Stimulated activated naive CD8-positive, alpha-beta T cell treated with anti-CD3 and anti-CD28 coated beads, Interleukin-15, Interleukin-2, amounts not matched to agents 100 ng/mL and 50 ng/mL, for 24 hours (primary cell): ENCODE data around the gene IKBKE.

ENCODE experiments used
- H3K27ac Mint-ChIP-seq: one replicate; pipeline ENCODE4 v1.8.0; 2021; ENCODE audit warnings: mild to moderate bottlenecking, mixed read lengths
- H3K27me3 Mint-ChIP-seq: one replicate; pipeline ENCODE4 v1.8.0; 2021; ENCODE audit warnings: mixed read lengths
- H3K36me3 Mint-ChIP-seq: one replicate; pipeline ENCODE4 v1.8.0; 2021; ENCODE audit warnings: low read depth, mixed read lengths
- H3K4me1 Mint-ChIP-seq: one replicate; pipeline ENCODE4 v1.8.0; 2021; ENCODE audit warnings: low read depth, mixed read lengths
- H3K4me3 Mint-ChIP-seq: one replicate; pipeline ENCODE4 v1.8.0; 2021; ENCODE audit warnings: mild to moderate bottlenecking, mixed read lengths
- H3K9me3 Mint-ChIP-seq: one replicate; pipeline ENCODE4 v1.8.0; 2021; ENCODE audit warnings: mixed read lengths

IKBKE gene

GRCh38 chr1:206492589-206492988, 22.3 kb downstream of the IKBKE start:
- Mint-ChIP-seq H3K36me3 (peaks cover 32% of the 10 kb centered on the region), H3K27me3 (no peaks in the 10 kb centered on the region), H3K27ac (no peak overlapping the region), H3K9me3 (no peaks in the 10 kb centered on the region), H3K4me1 (peaks cover 25% of the 10 kb centered on the region), H3K4me3 (no peak overlapping the region)

- Mint-ChIP-seq H3K27me3 (no peaks in the 10 kb centered on the region), H3K36me3 (peaks cover 33% of the 10 kb centered on the region), H3K27ac (no peak overlapping the region), H3K4me3 (no peak overlapping the region), H3K9me3 (no peaks in the 10 kb centered on the region), H3K4me1 (peaks cover 25% of the 10 kb centered on the region)
Observed at GRCh38 chr1:206493279-206493678, 23.0 kb downstream of the IKBKE start.

- no peak overlapping the region for H3K27ac Mint-ChIP-seq
- no peaks in the 10 kb centered on the region for H3K9me3 Mint-ChIP-seq
- H3K4me3 Mint-ChIP-seq = no peak overlapping the region
- peaks cover 41% of the 10 kb centered on the region for H3K36me3 Mint-ChIP-seq
- H3K27me3 Mint-ChIP-seq = no peaks in the 10 kb centered on the region
- peaks cover 25% of the 10 kb centered on the region for H3K4me1 Mint-ChIP-seq
Observed at GRCh38 chr1:206495011-206495461, 24.8 kb downstream of the IKBKE start.

- Mint-ChIP-seq H3K27ac (no peak overlapping the region), H3K4me1 (peaks cover 25% of the 10 kb centered on the region), H3K27me3 (no peaks in the 10 kb centered on the region), H3K4me3 (no peak overlapping the region), H3K36me3 (peaks cover 41% of the 10 kb centered on the region), H3K9me3 (no peaks in the 10 kb centered on the region)
Observed at GRCh38 chr1:206495493-206496046, 25.3 kb downstream of the IKBKE start.

GRCh38 chr1:206496131-206496793, 26.0 kb downstream of the IKBKE start:
- Mint-ChIP-seq H3K27me3 (no peaks in the 10 kb centered on the region), H3K27ac (peak overlapping the region; percentile 77), H3K4me1 (peaks cover 29% of the 10 kb centered on the region), H3K9me3 (no peaks in the 10 kb centered on the region), H3K4me3 (no peak overlapping the region), H3K36me3 (peaks cover 34% of the 10 kb centered on the region)

- H3K9me3 Mint-ChIP-seq = no peaks in the 10 kb centered on the region
- peaks cover 25% of the 10 kb centered on the region for H3K36me3 Mint-ChIP-seq
- H3K27ac Mint-ChIP-seq = no peak overlapping the region
- no peak overlapping the region for H3K4me3 Mint-ChIP-seq
- peaks cover 39% of the 10 kb centered on the region for H3K4me1 Mint-ChIP-seq
- no peaks in the 10 kb centered on the region for H3K27me3 Mint-ChIP-seq
Observed at GRCh38 chr1:206497363-206497762, 27.1 kb downstream of the IKBKE start.

GRCh38 chr1:206497774-206498173, 27.5 kb downstream of the IKBKE start:
- Mint-ChIP-seq H3K4me1 (peaks cover 43% of the 10 kb centered on the region), H3K9me3 (no peaks in the 10 kb centered on the region), H3K27me3 (no peaks in the 10 kb centered on the region), H3K27ac (no peak overlapping the region), H3K4me3 (no peak overlapping the region), H3K36me3 (peaks cover 21% of the 10 kb centered on the region)

- H3K36me3 Mint-ChIP-seq = peaks cover 19% of the 10 kb centered on the region
Observed at GRCh38 chr1:206498685-206499084, 28.4 kb downstream of the IKBKE start.

GRCh38 chr1:206500046-206500445, 29.8 kb downstream of the IKBKE start:
- Mint-ChIP-seq H3K9me3 (no peaks in the 10 kb centered on the region), H3K4me1 (peaks cover 61% of the 10 kb centered on the region), H3K36me3 (peaks cover 15% of the 10 kb centered on the region), H3K27me3 (no peaks in the 10 kb centered on the region), H3K4me3 (no peak overlapping the region), H3K27ac (no peak overlapping the region)

More at GRCh38 chr1:206498685-206499084, 28.4 kb downstream of the IKBKE start:
- H3K4me3 Mint-ChIP-seq = no peak overlapping the region
- H3K4me1 Mint-ChIP-seq = peaks cover 52% of the 10 kb centered on the region
- no peaks in the 10 kb centered on the region for H3K27me3 Mint-ChIP-seq
- H3K9me3 Mint-ChIP-seq = no peaks in the 10 kb centered on the region
- H3K27ac Mint-ChIP-seq = peak overlapping the region; percentile 52

GRCh38 chr1:206501881-206502280, 31.6 kb downstream of the IKBKE start:
- Mint-ChIP-seq H3K27me3 (peaks cover 3% of the 10 kb centered on the region), H3K4me3 (no peak overlapping the region), H3K27ac (no peak overlapping the region), H3K9me3 (no peaks in the 10 kb centered on the region), H3K4me1 (peaks cover 61% of the 10 kb centered on the region), H3K36me3 (peaks cover 13% of the 10 kb centered on the region)

- Mint-ChIP-seq H3K36me3 (peaks cover 13% of the 10 kb centered on the region), H3K27me3 (peaks cover 3% of the 10 kb centered on the region), H3K9me3 (no peaks in the 10 kb centered on the region), H3K4me1 (peaks cover 59% of the 10 kb centered on the region), H3K27ac (no peak overlapping the region), H3K4me3 (no peak overlapping the region)
Observed at GRCh38 chr1:206502403-206502802, 32.1 kb downstream of the IKBKE start.

GRCh38 chr1:206502812-206503211, 32.5 kb downstream of the IKBKE start:
- Mint-ChIP-seq H3K4me1 (peaks cover 59% of the 10 kb centered on the region), H3K4me3 (no peak overlapping the region), H3K36me3 (peaks cover 12% of the 10 kb centered on the region), H3K27ac (no peak overlapping the region), H3K9me3 (no peaks in the 10 kb centered on the region), H3K27me3 (peaks cover 3% of the 10 kb centered on the region)

GRCh38 chr1:206503591-206504362, 33.5 kb downstream of the IKBKE start:
- H3K4me1 Mint-ChIP-seq = peaks cover 69% of the 10 kb centered on the region
- no peaks in the 10 kb centered on the region for H3K9me3 Mint-ChIP-seq
- peak overlapping the region; percentile 73 for H3K27ac Mint-ChIP-seq
- peaks cover 3% of the 10 kb centered on the region for H3K36me3 Mint-ChIP-seq
- peaks cover 10% of the 10 kb centered on the region for H3K27me3 Mint-ChIP-seq
- peak overlapping the region; percentile 44 for H3K4me3 Mint-ChIP-seq

- H3K4me3 Mint-ChIP-seq = peak overlapping the region; percentile 44
Observed at GRCh38 chr1:206504363-206504713, 34.1 kb downstream of the IKBKE start.

GRCh38 chr1:206505702-206506355, 35.6 kb downstream of the IKBKE start:
- H3K27me3 Mint-ChIP-seq = peaks cover 30% of the 10 kb centered on the region
- no peaks in the 10 kb centered on the region for H3K36me3 Mint-ChIP-seq
- peak overlapping the region; percentile 71 for H3K4me3 Mint-ChIP-seq
- peaks cover 73% of the 10 kb centered on the region for H3K4me1 Mint-ChIP-seq
- peak overlapping the region; percentile 68 for H3K27ac Mint-ChIP-seq
- H3K9me3 Mint-ChIP-seq = no peaks in the 10 kb centered on the region

More at GRCh38 chr1:206504363-206504713, 34.1 kb downstream of the IKBKE start:
- Mint-ChIP-seq H3K4me1 (peaks cover 73% of the 10 kb centered on the region), H3K36me3 (no peaks in the 10 kb centered on the region), H3K27me3 (peaks cover 15% of the 10 kb centered on the region), H3K27ac (peak overlapping the region; percentile 73), H3K9me3 (no peaks in the 10 kb centered on the region)
